Fibroblast of peridontal ligament (primary cell): ENCODE results near the gene PRRC2B.
A peak's percentile ranks its signal among the peaks of the same experiment; 100 is the strongest.

Experiments
- DNase-seq: peaks from one replicate; pipeline ENCODE4 v3.0.0-alpha.2; 2010; ENCODE audit errors: extremely low read depth

Gene PRRC2B

GRCh38 chr9:131407717-131408195 is 13.9 kb downstream of the PRRC2B start:
- peak; percentile 51 for DNase-seq

- no peak for DNase-seq
Observed at GRCh38 chr9:131409458-131409992, 15.6 kb downstream of the PRRC2B start.

GRCh38 chr9:131410044-131410491 is 16.2 kb downstream of the PRRC2B start:
- peak; percentile 55 for DNase-seq

GRCh38 chr9:131411719-131412681 is 18.1 kb downstream of the PRRC2B start:
- peak; percentile 72 for DNase-seq

- DNase-seq = no peak
Observed at GRCh38 chr9:131416509-131416908, 22.6 kb downstream of the PRRC2B start.

- no peak for DNase-seq
Observed at GRCh38 chr9:131417264-131418142, 23.6 kb downstream of the PRRC2B start.

- no peak for DNase-seq
Observed at GRCh38 chr9:131418143-131419025, 24.5 kb downstream of the PRRC2B start.

- DNase-seq = peak; percentile 48
Observed at GRCh38 chr9:131419026-131419614, 25.2 kb downstream of the PRRC2B start.

GRCh38 chr9:131419716-131420115 is 25.8 kb downstream of the PRRC2B start:
- no peak for DNase-seq

- peak; percentile 55 for DNase-seq
Observed at GRCh38 chr9:131420980-131421624, 27.2 kb downstream of the PRRC2B start.

- no peak for DNase-seq
Observed at GRCh38 chr9:131421691-131422090, 27.8 kb downstream of the PRRC2B start.

- DNase-seq = no peak
Observed at GRCh38 chr9:131422241-131422792, 28.4 kb downstream of the PRRC2B start.

- DNase-seq = peak; percentile 71
Observed at GRCh38 chr9:131423171-131423581, 29.3 kb downstream of the PRRC2B start.

- no peak for DNase-seq
Observed at GRCh38 chr9:131426545-131426944, 32.7 kb downstream of the PRRC2B start.

GRCh38 chr9:131429121-131430012 is 35.5 kb downstream of the PRRC2B start:
- peak; percentile 17 for DNase-seq

- no peak for DNase-seq
Observed at GRCh38 chr9:131432050-131432449, 38.2 kb downstream of the PRRC2B start.

GRCh38 chr9:131432597-131433301 is 38.9 kb downstream of the PRRC2B start:
- peak; percentile 84 for DNase-seq

- DNase-seq = no peak
Observed at GRCh38 chr9:131433302-131433854, 39.5 kb downstream of the PRRC2B start.
